Neural cell (in vitro differentiated cells): ENCODE data around the gene PLA2G6.

Experiments
- CTCF ChIP-seq: fragments of 450-650 bp; IDR thresholded peaks from 2 replicates; pipeline ENCODE4 v1.5.1; 2014; ENCODE audit warnings: antibody characterized with exemption, mild to moderate bottlenecking, moderate library complexity; ENCODE audit not compliant: poor library complexity, severe bottlenecking
- EZH2 ChIP-seq: fragments of 200-600, 300-800 bp; shearing (Covaris generic), sonication (generic); IDR thresholded peaks from 2 replicates; pipeline ENCODE4 v1.6.1; 2014; ENCODE audit warnings: antibody characterized with exemption, low read length, borderline replicate concordance, mild to moderate bottlenecking; ENCODE audit not compliant: insufficient read depth, poor library complexity, severe bottlenecking
- POLR2AphosphoS5 ChIP-seq: IDR thresholded peaks from 2 replicates; pipeline ENCODE4 v1.6.1; 2012
- TF ChIP-seq, protein P1 (sequence below): IDR thresholded peaks from 2 replicates; pipeline ENCODE4 v1.6.1; 2012; ENCODE audit warnings: borderline replicate concordance

DNA sequence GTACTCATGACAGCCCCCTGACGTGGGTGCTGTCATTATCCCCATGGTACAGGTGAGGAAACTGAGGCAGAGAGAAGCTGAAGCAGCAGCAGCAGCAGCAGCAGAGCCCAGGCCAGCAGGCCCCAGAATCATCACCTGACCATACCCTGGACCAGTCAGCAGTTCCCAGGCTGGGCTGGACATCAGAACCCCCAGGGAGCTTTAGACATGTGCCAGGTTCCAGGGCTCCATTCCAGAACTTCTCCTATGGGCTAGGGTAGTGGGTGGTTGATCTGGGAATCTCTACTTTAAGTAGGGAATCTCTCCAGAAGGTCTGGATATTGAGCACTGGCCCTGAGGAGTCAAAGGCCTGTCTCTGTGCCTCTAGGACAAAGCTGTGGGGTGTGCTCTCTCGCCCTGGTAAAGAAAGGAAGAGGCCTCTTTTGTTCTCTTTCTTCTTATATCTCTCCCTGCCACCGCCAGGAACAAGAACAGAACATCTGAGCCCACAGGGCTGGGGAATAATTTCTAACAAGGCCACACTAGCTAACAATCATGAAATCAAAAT lies 46.8 kb upstream of the PLA2G6 start:
- TF ChIP-seq CTCF (no peak), POLR2AphosphoS5 (no peak), EZH2 (no peak)
- TF ChIP-seq, protein P1, sequence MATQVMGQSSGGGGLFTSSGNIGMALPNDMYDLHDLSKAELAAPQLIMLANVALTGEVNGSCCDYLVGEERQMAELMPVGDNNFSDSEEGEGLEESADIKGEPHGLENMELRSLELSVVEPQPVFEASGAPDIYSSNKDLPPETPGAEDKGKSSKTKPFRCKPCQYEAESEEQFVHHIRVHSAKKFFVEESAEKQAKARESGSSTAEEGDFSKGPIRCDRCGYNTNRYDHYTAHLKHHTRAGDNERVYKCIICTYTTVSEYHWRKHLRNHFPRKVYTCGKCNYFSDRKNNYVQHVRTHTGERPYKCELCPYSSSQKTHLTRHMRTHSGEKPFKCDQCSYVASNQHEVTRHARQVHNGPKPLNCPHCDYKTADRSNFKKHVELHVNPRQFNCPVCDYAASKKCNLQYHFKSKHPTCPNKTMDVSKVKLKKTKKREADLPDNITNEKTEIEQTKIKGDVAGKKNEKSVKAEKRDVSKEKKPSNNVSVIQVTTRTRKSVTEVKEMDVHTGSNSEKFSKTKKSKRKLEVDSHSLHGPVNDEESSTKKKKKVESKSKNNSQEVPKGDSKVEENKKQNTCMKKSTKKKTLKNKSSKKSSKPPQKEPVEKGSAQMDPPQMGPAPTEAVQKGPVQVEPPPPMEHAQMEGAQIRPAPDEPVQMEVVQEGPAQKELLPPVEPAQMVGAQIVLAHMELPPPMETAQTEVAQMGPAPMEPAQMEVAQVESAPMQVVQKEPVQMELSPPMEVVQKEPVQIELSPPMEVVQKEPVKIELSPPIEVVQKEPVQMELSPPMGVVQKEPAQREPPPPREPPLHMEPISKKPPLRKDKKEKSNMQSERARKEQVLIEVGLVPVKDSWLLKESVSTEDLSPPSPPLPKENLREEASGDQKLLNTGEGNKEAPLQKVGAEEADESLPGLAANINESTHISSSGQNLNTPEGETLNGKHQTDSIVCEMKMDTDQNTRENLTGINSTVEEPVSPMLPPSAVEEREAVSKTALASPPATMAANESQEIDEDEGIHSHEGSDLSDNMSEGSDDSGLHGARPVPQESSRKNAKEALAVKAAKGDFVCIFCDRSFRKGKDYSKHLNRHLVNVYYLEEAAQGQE, result no peak
